IMR-90 (cell line): ENCODE data around the gene TVP23C. TPM values are rescaled to one million over a fixed set of nuclear protein-coding genes. Genes with fewer than 3 reads are reported as not detected.

Source experiments
- ATAC-seq: fragments of 200-7000 bp; cut with Tn5 transposase; 2 replicates; pipeline ENCODE4 v1.9.1; 2020; ENCODE audit warnings: low read depth, mild to moderate bottlenecking, moderate library complexity
- BruUV-seq: library from RNA; stranded (reverse); fragments of 400-500 nt; replicated peaks from 2 replicates; lab custom pipeline; 2021; lab: Mats Ljungman, UMichigan
- CTCF ChIA-PET: fragments of 300-600 bp; formaldehyde crosslinking; extraction: SDS; loops from one replicate; lab custom pipeline; 2021; ENCODE audit warnings: antibody characterized with exemption; lab: Yijun Ruan, JAX
- POLR2A ChIA-PET: fragments of 300-600 bp; sonication (Branson Sonifier 250); formaldehyde crosslinking; loops from one replicate; lab custom pipeline; 2022; ENCODE audit warnings: antibody characterized with exemption; ENCODE audit not compliant: unreplicated experiment; lab: Charles Lee
- DNase-seq: peaks from one replicate; pipeline ENCODE4 v3.0.0; 2013
- H2AFZ ChIP-seq: replicated peaks from 2 replicates; pipeline ENCODE3; 2013; ENCODE audit warnings: low read length, mild to moderate bottlenecking; ENCODE audit not compliant: poor library complexity
- H2AK5ac ChIP-seq: 2 replicates; pipeline ENCODE4 v1.6.1; 2013; ENCODE audit warnings: low read depth, low read length, inconsistent platforms
- H2AK9ac ChIP-seq: replicated peaks from 2 replicates; pipeline ENCODE3; 2013; ENCODE audit warnings: mild to moderate bottlenecking, low read depth, low read length, moderate library complexity; ENCODE audit not compliant: poor library complexity
- H2BK120ac ChIP-seq: 2 replicates; pipeline ENCODE4 v1.6.1; 2013; ENCODE audit warnings: low read depth, low read length, inconsistent platforms
- H2BK15ac ChIP-seq: 3 replicates; pipeline ENCODE4 v1.6.1; 2013; ENCODE audit warnings: low read depth, low read length, inconsistent platforms
- H2BK20ac ChIP-seq: 2 replicates; pipeline ENCODE4 v1.6.1; 2013; ENCODE audit warnings: low read depth, mild to moderate bottlenecking, inconsistent platforms, low read length, moderate library complexity
- H2BK5ac ChIP-seq: 2 replicates; pipeline ENCODE4 v1.6.1; 2013; ENCODE audit warnings: mild to moderate bottlenecking, low read depth, low read length, inconsistent platforms; ENCODE audit not compliant: poor library complexity, severe bottlenecking
- H3K14ac ChIP-seq: replicated peaks from 2 replicates; pipeline ENCODE4 v1.6.1; 2013; ENCODE audit warnings: low read depth, low read length, inconsistent platforms
- H3K18ac ChIP-seq: 2 replicates; pipeline ENCODE4 v1.6.1; 2013; ENCODE audit warnings: low read depth, low read length, control low read depth
- H3K23ac ChIP-seq: 2 replicates; pipeline ENCODE4 v1.6.1; 2013; ENCODE audit warnings: low read depth, low read length, inconsistent platforms
- H3K27ac ChIP-seq: 2 replicates; pipeline ENCODE4 v1.5.1; 2013; ENCODE audit warnings: mild to moderate bottlenecking, control low read depth, low read length; ENCODE audit not compliant: insufficient read depth
- H3K27me3 ChIP-seq: 2 replicates; pipeline ENCODE4 v1.6.1; 2013; ENCODE audit warnings: low read length; ENCODE audit not compliant: control insufficient read depth, insufficient read depth
- H3K36me3 ChIP-seq: 2 replicates; pipeline ENCODE4 v1.6.1; 2013; ENCODE audit warnings: low read length, mixed read lengths; ENCODE audit not compliant: control insufficient read depth, insufficient read depth
- H3K4ac ChIP-seq: 2 replicates; pipeline ENCODE4 v1.6.1; 2013; ENCODE audit warnings: low read depth, low read length, inconsistent platforms
- H3K4me1 ChIP-seq: 2 replicates; pipeline ENCODE4 v1.6.1; 2013; ENCODE audit warnings: low read length, mixed read lengths; ENCODE audit not compliant: control insufficient read depth, insufficient read depth
- H3K4me2 ChIP-seq: 2 replicates; pipeline ENCODE4 v1.6.1; 2013; ENCODE audit warnings: low read depth, mild to moderate bottlenecking, control low read depth, low read length, moderate library complexity
- H3K4me3 ChIP-seq: 2 replicates; pipeline ENCODE4 v1.5.1; 2013; ENCODE audit warnings: low read depth, mild to moderate bottlenecking, control low read depth, low read length, moderate library complexity; ENCODE audit not compliant: insufficient read depth
- H3K56ac ChIP-seq: 2 replicates; pipeline ENCODE4 v1.6.1; 2013; ENCODE audit warnings: low read length, inconsistent platforms; ENCODE audit not compliant: insufficient read depth; ENCODE audit errors: extremely low read depth
- H3K79me1 ChIP-seq, 2 experiments: 2 replicates each; pipeline ENCODE4 v1.6.1; 2013; ENCODE audit warnings: low read length in 2 of 2, inconsistent platforms in 1 of 2, low read depth in 1 of 2
- H3K9ac ChIP-seq: 2 replicates; pipeline ENCODE4 v1.6.1; 2013; ENCODE audit warnings: low read depth, low read length, control low read depth
- H3K9me1 ChIP-seq: 2 replicates; pipeline ENCODE4 v1.6.1; 2013; ENCODE audit warnings: low read length, inconsistent platforms; ENCODE audit not compliant: insufficient read depth
- H3K9me3 ChIP-seq: 2 replicates; pipeline ENCODE4 v1.6.1; 2013; ENCODE audit warnings: low read length; ENCODE audit not compliant: control insufficient read depth, insufficient read depth
- H4K20me1 ChIP-seq: 2 replicates; pipeline ENCODE4 v1.6.1; 2013; ENCODE audit warnings: low read length, inconsistent platforms; ENCODE audit not compliant: insufficient read depth
- H4K5ac ChIP-seq: 2 replicates; pipeline ENCODE4 v1.6.1; 2013; ENCODE audit warnings: mild to moderate bottlenecking, low read depth, low read length, control low read depth
- H4K8ac ChIP-seq, 2 experiments: 2 replicates each; pipeline ENCODE4 v1.6.1; 2013; ENCODE audit warnings: low read depth in 2 of 2, low read length in 2 of 2, control low read depth in 1 of 2, inconsistent platforms in 1 of 2
- H4K91ac ChIP-seq: 2 replicates; pipeline ENCODE4 v1.6.1; 2013; ENCODE audit warnings: low read depth, low read length, inconsistent platforms; ENCODE audit not compliant: insufficient read depth
- BHLHE40 ChIP-seq: fragments of 150-350 bp; IDR thresholded peaks from 2 replicates; pipeline ENCODE4 v1.6.1; 2016; ENCODE audit warnings: mild to moderate bottlenecking, low read depth, low read length
- CEBPB ChIP-seq: IDR thresholded peaks from 2 replicates; pipeline ENCODE4 v1.6.1; 2012; ENCODE audit warnings: low read depth, low read length, improper control_type of control experiment
- ELK1 ChIP-seq: fragments of 150-350 bp; IDR thresholded peaks from 2 replicates; pipeline ENCODE4 v1.6.1; 2016; ENCODE audit warnings: low read depth, mild to moderate bottlenecking, low read length, moderate library complexity, borderline replicate concordance
- FOS ChIP-seq: fragments of 150-350 bp; IDR thresholded peaks from 2 replicates; pipeline ENCODE4 v1.6.1; 2016; ENCODE audit warnings: low read depth, low read length
- MAFK ChIP-seq: IDR thresholded peaks from 2 replicates; pipeline ENCODE4 v1.6.1; 2012; ENCODE audit warnings: low read depth, low read length, improper control_type of control experiment
- MAZ ChIP-seq: IDR thresholded peaks from 2 replicates; pipeline ENCODE4 v1.6.1; 2012; ENCODE audit warnings: low read depth, mild to moderate bottlenecking, low read length, improper control_type of control experiment, moderate library complexity, borderline replicate concordance
- MXI1 ChIP-seq: IDR thresholded peaks from 2 replicates; pipeline ENCODE4 v1.6.1; 2012; ENCODE audit warnings: low read depth, mild to moderate bottlenecking, low read length, moderate library complexity, borderline replicate concordance
- NFE2L2 ChIP-seq: fragments of 150-350 bp; IDR thresholded peaks from 2 replicates; pipeline ENCODE4 v1.6.1; 2016; ENCODE audit warnings: low read depth, mild to moderate bottlenecking, low read length
- POLR2A ChIP-seq: IDR thresholded peaks from 2 replicates; pipeline ENCODE4 v1.6.1; 2012; ENCODE audit warnings: mild to moderate bottlenecking, low read depth, low read length
- RCOR1 ChIP-seq: IDR thresholded peaks from 2 replicates; pipeline ENCODE4 v1.6.1; 2012; ENCODE audit warnings: mild to moderate bottlenecking, low read length, improper control_type of control experiment; ENCODE audit not compliant: insufficient replicate concordance
- SMC3 ChIP-seq: fragments of 150-350 bp; IDR thresholded peaks from 2 replicates; pipeline ENCODE4 v1.6.1; 2016; ENCODE audit warnings: low read depth, mild to moderate bottlenecking, antibody characterized with exemption, low read length, moderate library complexity
- WGBS, 2 experiments: methylation state at CpG; one replicate each; pipeline versions ENCODE4 v1.1.5 to v1.1.7; 2013; ENCODE audit warnings: missing lambda C conversion rate in 2 of 2; ENCODE audit not compliant: insufficient read length in 1 of 2; ENCODE audit errors: extremely low coverage in 2 of 2; 5-methylcytosine and 5-hydroxymethylcytosine counted together
- dilution Hi-C: fragments of 300-500 bp; cut with HindIII; formaldehyde crosslinking; loops from one replicate; pipeline ENCODE4 v1.14.3; 2018; ENCODE audit warnings: low sequenced_read_pairs; ENCODE audit not compliant: unreplicated experiment
- in situ Hi-C: fragments of 300-500 bp; cut with MboI; formaldehyde crosslinking; loops from 3 replicates; pipeline ENCODE4 v1.14.3; 2019; ENCODE audit warnings: low sequenced_read_pairs, inconsistent platforms, mixed read lengths
- intact Hi-C: fragments of 100-400 bp; cut with micrococcal nuclease; formaldehyde crosslinking; loops from 2 replicates; pipeline ENCODE4 v1.10.0; 2022
- polyA plus RNA-seq, 3 experiments: library from polyadenylated mRNA; depleted of rRNA; stranded (reverse); fragments of >200 nt; gene quantifications; 2 replicates each; pipeline ENCODE4 v1.2.3, GENCODE V29; 2012; ENCODE audit warnings: low replicate concordance in 1 of 3
- total RNA-seq: library from RNA; depleted of rRNA; stranded (reverse); fragments of >200 nt; gene quantifications from 2 replicates; pipeline ENCODE4 v1.2.3, GENCODE V29; 2012
- TF ChIP-seq, protein P1 (sequence below): fragments of 150-350 bp; IDR thresholded peaks from 2 replicates; pipeline ENCODE4 v1.6.1; 2017; ENCODE audit warnings: mild to moderate bottlenecking, antibody characterized with exemption, low read length, low read depth
- TF ChIP-seq, protein P2 (sequence below): conservative IDR thresholded peaks from 2 replicates; pipeline ENCODE4 v1.5.1; 2012; ENCODE audit warnings: mild to moderate bottlenecking, low read depth, low read length, improper control_type of control experiment

The TVP23C gene
- total and polyA plus RNA-seq, 2 of the 4 experiments (the other 2 are of a cell fraction) = 7.5 to 12.0 TPM

DNA sequence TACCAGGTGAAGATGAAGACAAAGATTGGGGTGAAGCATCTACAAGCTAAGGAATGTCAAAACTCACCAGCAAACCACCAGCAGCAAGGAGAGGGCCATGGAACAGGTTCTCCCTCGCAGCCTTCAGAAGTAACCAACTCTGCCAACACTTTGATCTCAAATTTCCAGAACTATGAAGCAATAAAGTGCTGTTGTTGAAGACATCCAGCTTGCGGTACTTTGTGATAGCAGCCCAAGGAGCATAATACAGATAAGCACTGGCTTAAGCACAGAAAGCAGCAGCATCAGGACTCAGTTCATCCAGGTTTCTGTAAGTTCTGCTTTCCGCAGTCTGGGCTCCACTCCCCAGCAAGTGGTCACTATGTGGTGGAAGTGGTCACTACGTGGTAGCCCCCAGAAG, 79.9 kb downstream of the TVP23C start:
- Histone ChIP-seq H4K5ac (no peak overlapping the region), H3K9me1 (peaks cover 6% of the 10 kb centered on the region; the same call in 1 of the 2 replicates), H3K4me3 (no peak overlapping the region), H3K9me3 (no peaks in the 10 kb centered on the region), H2BK5ac (no peak overlapping the region), H3K36me3 (peaks cover 3% of the 10 kb centered on the region; the same call in 1 of the 2 replicates), H2BK120ac (no peak overlapping the region), H4K91ac (no peak overlapping the region), H2BK15ac (no peak overlapping the region), H3K56ac (no peak overlapping the region), H3K14ac (no peak overlapping the region), H3K9ac (no peak overlapping the region), H3K4me1 (peaks cover 5% of the 10 kb centered on the region), H3K23ac (no peak overlapping the region), H2AK5ac (no peak overlapping the region), H3K4me2 (no peak overlapping the region), H3K18ac (no peak overlapping the region), H2AK9ac (no peak overlapping the region), H2BK20ac (no peak overlapping the region), H2AFZ (no peak overlapping the region), H4K20me1 (no peaks in the 10 kb centered on the region), H3K27me3 (no peaks in the 10 kb centered on the region), H4K8ac (no peak overlapping the region), H3K79me1 (no peaks in the 10 kb centered on the region), H3K4ac (no peak overlapping the region), H3K27ac (no peak overlapping the region)
- dilution Hi-C loops = no loop called here
- ChIA-PET POLR2A (no interaction called here), CTCF (no interaction called here)
- intact Hi-C loops = no loop called here
- in situ Hi-C loops = no loop called here
- DNase-seq = no peak
- no peak for ATAC-seq
- no peak for TF ChIP-seq ELK1
- no peak for TF ChIP-seq BHLHE40
- no peak for TF ChIP-seq MAZ
- no peak for TF ChIP-seq MXI1
- TF ChIP-seq NFE2L2 = no peak
- no peak for TF ChIP-seq FOS
- TF ChIP-seq POLR2A = no peak
- no peak for TF ChIP-seq SMC3
- TF ChIP-seq MAFK = no peak
- TF ChIP-seq, protein P1, sequence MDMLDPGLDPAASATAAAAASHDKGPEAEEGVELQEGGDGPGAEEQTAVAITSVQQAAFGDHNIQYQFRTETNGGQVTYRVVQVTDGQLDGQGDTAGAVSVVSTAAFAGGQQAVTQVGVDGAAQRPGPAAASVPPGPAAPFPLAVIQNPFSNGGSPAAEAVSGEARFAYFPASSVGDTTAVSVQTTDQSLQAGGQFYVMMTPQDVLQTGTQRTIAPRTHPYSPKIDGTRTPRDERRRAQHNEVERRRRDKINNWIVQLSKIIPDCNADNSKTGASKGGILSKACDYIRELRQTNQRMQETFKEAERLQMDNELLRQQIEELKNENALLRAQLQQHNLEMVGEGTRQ = no peak
- TF ChIP-seq, protein P2, sequence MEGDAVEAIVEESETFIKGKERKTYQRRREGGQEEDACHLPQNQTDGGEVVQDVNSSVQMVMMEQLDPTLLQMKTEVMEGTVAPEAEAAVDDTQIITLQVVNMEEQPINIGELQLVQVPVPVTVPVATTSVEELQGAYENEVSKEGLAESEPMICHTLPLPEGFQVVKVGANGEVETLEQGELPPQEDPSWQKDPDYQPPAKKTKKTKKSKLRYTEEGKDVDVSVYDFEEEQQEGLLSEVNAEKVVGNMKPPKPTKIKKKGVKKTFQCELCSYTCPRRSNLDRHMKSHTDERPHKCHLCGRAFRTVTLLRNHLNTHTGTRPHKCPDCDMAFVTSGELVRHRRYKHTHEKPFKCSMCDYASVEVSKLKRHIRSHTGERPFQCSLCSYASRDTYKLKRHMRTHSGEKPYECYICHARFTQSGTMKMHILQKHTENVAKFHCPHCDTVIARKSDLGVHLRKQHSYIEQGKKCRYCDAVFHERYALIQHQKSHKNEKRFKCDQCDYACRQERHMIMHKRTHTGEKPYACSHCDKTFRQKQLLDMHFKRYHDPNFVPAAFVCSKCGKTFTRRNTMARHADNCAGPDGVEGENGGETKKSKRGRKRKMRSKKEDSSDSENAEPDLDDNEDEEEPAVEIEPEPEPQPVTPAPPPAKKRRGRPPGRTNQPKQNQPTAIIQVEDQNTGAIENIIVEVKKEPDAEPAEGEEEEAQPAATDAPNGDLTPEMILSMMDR = no peak
- no peak for TF ChIP-seq RCOR1
- TF ChIP-seq CEBPB = no peak
- no TSS peak for BruUV-seq
- 67% methylated on average over 1 of the region's 4 CpGs; no CpG with 5 or more reads in 1 of the 2 experiments for WGBS, 2 experiments
